IMR-90 (cell line): ENCODE results near the gene ANO9. TPM values are rescaled to one million over a fixed set of nuclear protein-coding genes. Genes with fewer than 3 reads are reported as not detected.

Experiments used
- ATAC-seq: fragments of 200-7000 bp; cut with Tn5 transposase; 2 replicates; pipeline ENCODE4 v1.9.1; 2020; ENCODE audit warnings: low read depth, mild to moderate bottlenecking, moderate library complexity
- BruUV-seq: library from RNA; stranded (reverse); fragments of 400-500 nt; replicated peaks from 2 replicates; lab custom pipeline; 2021; lab: Mats Ljungman, UMichigan
- CTCF ChIA-PET: fragments of 300-600 bp; formaldehyde crosslinking; extraction: SDS; loops from one replicate; lab custom pipeline; 2021; ENCODE audit warnings: antibody characterized with exemption; lab: Yijun Ruan, JAX
- POLR2A ChIA-PET: fragments of 300-600 bp; sonication (Branson Sonifier 250); formaldehyde crosslinking; loops from one replicate; lab custom pipeline; 2022; ENCODE audit warnings: antibody characterized with exemption; ENCODE audit not compliant: unreplicated experiment; lab: Charles Lee
- DNase-seq: peaks from one replicate; pipeline ENCODE4 v3.0.0; 2013
- H2AFZ ChIP-seq: replicated peaks from 2 replicates; pipeline ENCODE3; 2013; ENCODE audit warnings: low read length, mild to moderate bottlenecking; ENCODE audit not compliant: poor library complexity
- H2AK5ac ChIP-seq: 2 replicates; pipeline ENCODE4 v1.6.1; 2013; ENCODE audit warnings: low read depth, low read length, inconsistent platforms
- H2AK9ac ChIP-seq: replicated peaks from 2 replicates; pipeline ENCODE3; 2013; ENCODE audit warnings: mild to moderate bottlenecking, low read depth, low read length, moderate library complexity; ENCODE audit not compliant: poor library complexity
- H2BK120ac ChIP-seq: 2 replicates; pipeline ENCODE4 v1.6.1; 2013; ENCODE audit warnings: low read depth, low read length, inconsistent platforms
- H2BK15ac ChIP-seq: 3 replicates; pipeline ENCODE4 v1.6.1; 2013; ENCODE audit warnings: low read depth, low read length, inconsistent platforms
- H2BK20ac ChIP-seq: 2 replicates; pipeline ENCODE4 v1.6.1; 2013; ENCODE audit warnings: low read depth, mild to moderate bottlenecking, inconsistent platforms, low read length, moderate library complexity
- H2BK5ac ChIP-seq: 2 replicates; pipeline ENCODE4 v1.6.1; 2013; ENCODE audit warnings: mild to moderate bottlenecking, low read depth, low read length, inconsistent platforms; ENCODE audit not compliant: poor library complexity, severe bottlenecking
- H3K14ac ChIP-seq: replicated peaks from 2 replicates; pipeline ENCODE4 v1.6.1; 2013; ENCODE audit warnings: low read depth, low read length, inconsistent platforms
- H3K18ac ChIP-seq: 2 replicates; pipeline ENCODE4 v1.6.1; 2013; ENCODE audit warnings: low read depth, low read length, control low read depth
- H3K23ac ChIP-seq: 2 replicates; pipeline ENCODE4 v1.6.1; 2013; ENCODE audit warnings: low read depth, low read length, inconsistent platforms
- H3K27ac ChIP-seq: 2 replicates; pipeline ENCODE4 v1.5.1; 2013; ENCODE audit warnings: mild to moderate bottlenecking, control low read depth, low read length; ENCODE audit not compliant: insufficient read depth
- H3K27me3 ChIP-seq: 2 replicates; pipeline ENCODE4 v1.6.1; 2013; ENCODE audit warnings: low read length; ENCODE audit not compliant: control insufficient read depth, insufficient read depth
- H3K36me3 ChIP-seq: 2 replicates; pipeline ENCODE4 v1.6.1; 2013; ENCODE audit warnings: low read length, mixed read lengths; ENCODE audit not compliant: control insufficient read depth, insufficient read depth
- H3K4ac ChIP-seq: 2 replicates; pipeline ENCODE4 v1.6.1; 2013; ENCODE audit warnings: low read depth, low read length, inconsistent platforms
- H3K4me1 ChIP-seq: 2 replicates; pipeline ENCODE4 v1.6.1; 2013; ENCODE audit warnings: low read length, mixed read lengths; ENCODE audit not compliant: control insufficient read depth, insufficient read depth
- H3K4me2 ChIP-seq: 2 replicates; pipeline ENCODE4 v1.6.1; 2013; ENCODE audit warnings: low read depth, mild to moderate bottlenecking, control low read depth, low read length, moderate library complexity
- H3K4me3 ChIP-seq: 2 replicates; pipeline ENCODE4 v1.5.1; 2013; ENCODE audit warnings: low read depth, mild to moderate bottlenecking, control low read depth, low read length, moderate library complexity; ENCODE audit not compliant: insufficient read depth
- H3K56ac ChIP-seq: 2 replicates; pipeline ENCODE4 v1.6.1; 2013; ENCODE audit warnings: low read length, inconsistent platforms; ENCODE audit not compliant: insufficient read depth; ENCODE audit errors: extremely low read depth
- H3K79me1 ChIP-seq, 2 experiments: 2 replicates each; pipeline ENCODE4 v1.6.1; 2013; ENCODE audit warnings: low read length in 2 of 2, inconsistent platforms in 1 of 2, low read depth in 1 of 2
- H3K9ac ChIP-seq: 2 replicates; pipeline ENCODE4 v1.6.1; 2013; ENCODE audit warnings: low read depth, low read length, control low read depth
- H3K9me1 ChIP-seq: 2 replicates; pipeline ENCODE4 v1.6.1; 2013; ENCODE audit warnings: low read length, inconsistent platforms; ENCODE audit not compliant: insufficient read depth
- H3K9me3 ChIP-seq: 2 replicates; pipeline ENCODE4 v1.6.1; 2013; ENCODE audit warnings: low read length; ENCODE audit not compliant: control insufficient read depth, insufficient read depth
- H4K20me1 ChIP-seq: 2 replicates; pipeline ENCODE4 v1.6.1; 2013; ENCODE audit warnings: low read length, inconsistent platforms; ENCODE audit not compliant: insufficient read depth
- H4K5ac ChIP-seq: 2 replicates; pipeline ENCODE4 v1.6.1; 2013; ENCODE audit warnings: mild to moderate bottlenecking, low read depth, low read length, control low read depth
- H4K8ac ChIP-seq, 2 experiments: 2 replicates each; pipeline ENCODE4 v1.6.1; 2013; ENCODE audit warnings: low read depth in 2 of 2, low read length in 2 of 2, control low read depth in 1 of 2, inconsistent platforms in 1 of 2
- H4K91ac ChIP-seq: 2 replicates; pipeline ENCODE4 v1.6.1; 2013; ENCODE audit warnings: low read depth, low read length, inconsistent platforms; ENCODE audit not compliant: insufficient read depth
- BHLHE40 ChIP-seq: fragments of 150-350 bp; IDR thresholded peaks from 2 replicates; pipeline ENCODE4 v1.6.1; 2016; ENCODE audit warnings: mild to moderate bottlenecking, low read depth, low read length
- CEBPB ChIP-seq: IDR thresholded peaks from 2 replicates; pipeline ENCODE4 v1.6.1; 2012; ENCODE audit warnings: low read depth, low read length, improper control_type of control experiment
- CHD1 ChIP-seq: IDR thresholded peaks from 2 replicates; pipeline ENCODE4 v1.6.1; 2012; ENCODE audit warnings: low read depth, low read length, improper control_type of control experiment
- ELK1 ChIP-seq: fragments of 150-350 bp; IDR thresholded peaks from 2 replicates; pipeline ENCODE4 v1.6.1; 2016; ENCODE audit warnings: low read depth, mild to moderate bottlenecking, low read length, moderate library complexity, borderline replicate concordance
- FOS ChIP-seq: fragments of 150-350 bp; IDR thresholded peaks from 2 replicates; pipeline ENCODE4 v1.6.1; 2016; ENCODE audit warnings: low read depth, low read length
- MAFK ChIP-seq: IDR thresholded peaks from 2 replicates; pipeline ENCODE4 v1.6.1; 2012; ENCODE audit warnings: low read depth, low read length, improper control_type of control experiment
- MAZ ChIP-seq: IDR thresholded peaks from 2 replicates; pipeline ENCODE4 v1.6.1; 2012; ENCODE audit warnings: low read depth, mild to moderate bottlenecking, low read length, improper control_type of control experiment, moderate library complexity, borderline replicate concordance
- MXI1 ChIP-seq: IDR thresholded peaks from 2 replicates; pipeline ENCODE4 v1.6.1; 2012; ENCODE audit warnings: low read depth, mild to moderate bottlenecking, low read length, moderate library complexity, borderline replicate concordance
- NFE2L2 ChIP-seq: fragments of 150-350 bp; IDR thresholded peaks from 2 replicates; pipeline ENCODE4 v1.6.1; 2016; ENCODE audit warnings: low read depth, mild to moderate bottlenecking, low read length
- POLR2A ChIP-seq: IDR thresholded peaks from 2 replicates; pipeline ENCODE4 v1.6.1; 2012; ENCODE audit warnings: mild to moderate bottlenecking, low read depth, low read length
- RAD21 ChIP-seq: IDR thresholded peaks from 2 replicates; pipeline ENCODE4 v1.6.1; 2012; ENCODE audit warnings: low read length, improper control_type of control experiment
- RCOR1 ChIP-seq: IDR thresholded peaks from 2 replicates; pipeline ENCODE4 v1.6.1; 2012; ENCODE audit warnings: mild to moderate bottlenecking, low read length, improper control_type of control experiment; ENCODE audit not compliant: insufficient replicate concordance
- RFX5 ChIP-seq: IDR thresholded peaks from 2 replicates; pipeline ENCODE4 v1.8.0; 2012; ENCODE audit warnings: low read depth, mild to moderate bottlenecking, low read length, moderate library complexity
- SMC3 ChIP-seq: fragments of 150-350 bp; IDR thresholded peaks from 2 replicates; pipeline ENCODE4 v1.6.1; 2016; ENCODE audit warnings: low read depth, mild to moderate bottlenecking, antibody characterized with exemption, low read length, moderate library complexity
- USF2 ChIP-seq: fragments of 150-350 bp; IDR thresholded peaks from 2 replicates; pipeline ENCODE4 v1.6.1; 2017; ENCODE audit warnings: mild to moderate bottlenecking, antibody characterized with exemption, low read length, low read depth
- WGBS, 2 experiments: methylation state at CpG; one replicate each; pipeline versions ENCODE4 v1.1.5 to v1.1.7; 2013; ENCODE audit warnings: missing lambda C conversion rate in 2 of 2; ENCODE audit not compliant: insufficient read length in 1 of 2; ENCODE audit errors: extremely low coverage in 2 of 2; 5-methylcytosine and 5-hydroxymethylcytosine counted together
- dilution Hi-C: fragments of 300-500 bp; cut with HindIII; formaldehyde crosslinking; loops from one replicate; pipeline ENCODE4 v1.14.3; 2018; ENCODE audit warnings: low sequenced_read_pairs; ENCODE audit not compliant: unreplicated experiment
- in situ Hi-C: fragments of 300-500 bp; cut with MboI; formaldehyde crosslinking; loops from 3 replicates; pipeline ENCODE4 v1.14.3; 2019; ENCODE audit warnings: low sequenced_read_pairs, inconsistent platforms, mixed read lengths
- intact Hi-C: fragments of 100-400 bp; cut with micrococcal nuclease; formaldehyde crosslinking; loops from 2 replicates; pipeline ENCODE4 v1.10.0; 2022
- polyA plus RNA-seq, 3 experiments: library from polyadenylated mRNA; depleted of rRNA; stranded (reverse); fragments of >200 nt; gene quantifications; 2 replicates each; pipeline ENCODE4 v1.2.3, GENCODE V29; 2012; ENCODE audit warnings: low replicate concordance in 1 of 3
- total RNA-seq: library from RNA; depleted of rRNA; stranded (reverse); fragments of >200 nt; gene quantifications from 2 replicates; pipeline ENCODE4 v1.2.3, GENCODE V29; 2012
- TF ChIP-seq, protein P1 (sequence below): conservative IDR thresholded peaks from 2 replicates; pipeline ENCODE4 v1.5.1; 2012; ENCODE audit warnings: mild to moderate bottlenecking, low read depth, low read length, improper control_type of control experiment

ANO9 gene
- total and polyA plus RNA-seq, 2 of the 4 experiments (the other 2 are of a cell fraction), result not detected

- intact Hi-C loops, result no loop called here
Measured at GRCh38 chr11:484616-485015, 42.8 kb upstream of the ANO9 start.

More at GRCh38 chr11:484616-485015, 42.8 kb upstream of the ANO9 start:
- H3K4ac ChIP-seq, result no peak overlapping the region
- ChIA-PET CTCF (no interaction called here), POLR2A (no interaction called here)
- H3K79me1 ChIP-seq, result peaks cover 12 to 30% of the 10 kb centered on the region in 2 experiments; a peak in 3 of 4 replicates
- no peak overlapping the region for H2BK15ac ChIP-seq
- DNase-seq, result no peak
- no peak overlapping the region for H3K27ac ChIP-seq
- H2AK9ac ChIP-seq, result no peak overlapping the region
- no peak overlapping the region for H2AFZ ChIP-seq
- no peak overlapping the region for H4K5ac ChIP-seq
- peaks cover 4% of the 10 kb centered on the region; the same call in 1 of the 2 replicates for H4K20me1 ChIP-seq
- no peak overlapping the region for H3K18ac ChIP-seq
- no peak overlapping the region for H4K91ac ChIP-seq
- no peak overlapping the region for H2BK5ac ChIP-seq
- H3K9me3 ChIP-seq, result no peaks in the 10 kb centered on the region
- in situ Hi-C loops, result no loop called here
- no peaks in the 10 kb centered on the region for H3K9me1 ChIP-seq
- H3K23ac ChIP-seq, result no peak overlapping the region
- no peak overlapping the region for H3K9ac ChIP-seq
- H2BK20ac ChIP-seq, result no peak overlapping the region
- H3K4me1 ChIP-seq, result no peaks in the 10 kb centered on the region
- no peak overlapping the region for H4K8ac ChIP-seq
- no peak overlapping the region for H3K56ac ChIP-seq
- TF ChIP-seq CEBPB (no peak), MAFK (no peak), BHLHE40 (no peak), MAZ (no peak), RFX5 (no peak), RCOR1 (no peak), ELK1 (no peak), POLR2A (no peak), NFE2L2 (no peak), CHD1 (no peak), FOS (no peak), USF2 (no peak), SMC3 (no peak), RAD21 (no peak), MXI1 (no peak)
- TF ChIP-seq, protein P1, sequence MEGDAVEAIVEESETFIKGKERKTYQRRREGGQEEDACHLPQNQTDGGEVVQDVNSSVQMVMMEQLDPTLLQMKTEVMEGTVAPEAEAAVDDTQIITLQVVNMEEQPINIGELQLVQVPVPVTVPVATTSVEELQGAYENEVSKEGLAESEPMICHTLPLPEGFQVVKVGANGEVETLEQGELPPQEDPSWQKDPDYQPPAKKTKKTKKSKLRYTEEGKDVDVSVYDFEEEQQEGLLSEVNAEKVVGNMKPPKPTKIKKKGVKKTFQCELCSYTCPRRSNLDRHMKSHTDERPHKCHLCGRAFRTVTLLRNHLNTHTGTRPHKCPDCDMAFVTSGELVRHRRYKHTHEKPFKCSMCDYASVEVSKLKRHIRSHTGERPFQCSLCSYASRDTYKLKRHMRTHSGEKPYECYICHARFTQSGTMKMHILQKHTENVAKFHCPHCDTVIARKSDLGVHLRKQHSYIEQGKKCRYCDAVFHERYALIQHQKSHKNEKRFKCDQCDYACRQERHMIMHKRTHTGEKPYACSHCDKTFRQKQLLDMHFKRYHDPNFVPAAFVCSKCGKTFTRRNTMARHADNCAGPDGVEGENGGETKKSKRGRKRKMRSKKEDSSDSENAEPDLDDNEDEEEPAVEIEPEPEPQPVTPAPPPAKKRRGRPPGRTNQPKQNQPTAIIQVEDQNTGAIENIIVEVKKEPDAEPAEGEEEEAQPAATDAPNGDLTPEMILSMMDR, result no peak
- no peak overlapping the region for H3K4me2 ChIP-seq
- BruUV-seq, result no TSS peak
- ATAC-seq, result no peak
- no peak overlapping the region for H3K14ac ChIP-seq
- dilution Hi-C loops, result no loop called here
- no peak overlapping the region for H2AK5ac ChIP-seq
- no peak overlapping the region for H2BK120ac ChIP-seq
- H3K27me3 ChIP-seq, result no peaks in the 10 kb centered on the region
- 98% methylated on average over 38 of the region's 38 CpGs; no CpG with 5 or more reads in 1 of the 2 experiments for WGBS, 2 experiments
- H3K36me3 ChIP-seq, result peaks cover 4% of the 10 kb centered on the region; the same call in 1 of the 2 replicates
- H3K4me3 ChIP-seq, result no peak overlapping the region
